OCI-LY3 (cell line): ENCODE results near the gene TUBA1C.

Source experiments
- EZH2phosphoT487 ChIP-seq: fragments of 200-600 bp; shearing (Covaris generic); IDR thresholded peaks from 2 replicates; pipeline ENCODE4 v1.6.1; 2018; ENCODE audit warnings: antibody characterized with exemption, mixed run types, low read depth
- TF ChIP-seq, protein P1 (sequence below): fragments of 200-600, 300-600 bp; sonication (generic); IDR thresholded peaks from 2 replicates; pipeline ENCODE4 v1.5.1; 2014; ENCODE audit warnings: antibody characterized with exemption, low read length, low read depth

GRCh38 chr12:49282302-49282701 lies 17.4 kb downstream of the TUBA1C start:
- TF ChIP-seq, protein P1, sequence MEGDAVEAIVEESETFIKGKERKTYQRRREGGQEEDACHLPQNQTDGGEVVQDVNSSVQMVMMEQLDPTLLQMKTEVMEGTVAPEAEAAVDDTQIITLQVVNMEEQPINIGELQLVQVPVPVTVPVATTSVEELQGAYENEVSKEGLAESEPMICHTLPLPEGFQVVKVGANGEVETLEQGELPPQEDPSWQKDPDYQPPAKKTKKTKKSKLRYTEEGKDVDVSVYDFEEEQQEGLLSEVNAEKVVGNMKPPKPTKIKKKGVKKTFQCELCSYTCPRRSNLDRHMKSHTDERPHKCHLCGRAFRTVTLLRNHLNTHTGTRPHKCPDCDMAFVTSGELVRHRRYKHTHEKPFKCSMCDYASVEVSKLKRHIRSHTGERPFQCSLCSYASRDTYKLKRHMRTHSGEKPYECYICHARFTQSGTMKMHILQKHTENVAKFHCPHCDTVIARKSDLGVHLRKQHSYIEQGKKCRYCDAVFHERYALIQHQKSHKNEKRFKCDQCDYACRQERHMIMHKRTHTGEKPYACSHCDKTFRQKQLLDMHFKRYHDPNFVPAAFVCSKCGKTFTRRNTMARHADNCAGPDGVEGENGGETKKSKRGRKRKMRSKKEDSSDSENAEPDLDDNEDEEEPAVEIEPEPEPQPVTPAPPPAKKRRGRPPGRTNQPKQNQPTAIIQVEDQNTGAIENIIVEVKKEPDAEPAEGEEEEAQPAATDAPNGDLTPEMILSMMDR, result no peak
- TF ChIP-seq EZH2phosphoT487, result no peak
